ENCODE results near the gene INTS1.

DNA sequence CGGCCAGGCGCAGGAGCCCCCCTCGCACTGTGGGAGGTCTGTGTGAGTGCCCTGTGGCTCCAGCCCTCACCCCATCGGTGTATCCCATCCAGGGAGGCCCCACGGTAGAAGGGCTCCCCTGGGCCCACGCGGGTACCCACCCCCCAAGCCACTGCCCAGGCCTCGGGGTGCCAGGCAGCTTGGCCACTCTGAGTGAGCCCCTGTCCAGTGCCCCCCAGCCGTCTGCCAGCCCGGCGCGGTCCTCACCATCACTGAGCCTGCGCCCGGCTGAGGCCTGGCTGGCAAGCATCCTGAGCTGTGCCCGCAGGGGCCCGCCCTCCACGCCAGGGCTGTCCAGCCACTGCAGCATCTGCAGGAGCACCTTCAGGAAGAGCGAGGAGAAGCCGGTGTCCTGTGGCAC, 25.7 kb downstream of the INTS1 start:
- TF ChIP-seq CREB1 (IDR thresholded peaks at IDR 0.05; ENCODE audit: low read depth) = no peak
- TF ChIP-seq MEF2A (IDR thresholded peaks at IDR 0.05; ENCODE audit: insufficient read depth, low read depth, low read length) = no peak
- TF ChIP-seq, protein P1, sequence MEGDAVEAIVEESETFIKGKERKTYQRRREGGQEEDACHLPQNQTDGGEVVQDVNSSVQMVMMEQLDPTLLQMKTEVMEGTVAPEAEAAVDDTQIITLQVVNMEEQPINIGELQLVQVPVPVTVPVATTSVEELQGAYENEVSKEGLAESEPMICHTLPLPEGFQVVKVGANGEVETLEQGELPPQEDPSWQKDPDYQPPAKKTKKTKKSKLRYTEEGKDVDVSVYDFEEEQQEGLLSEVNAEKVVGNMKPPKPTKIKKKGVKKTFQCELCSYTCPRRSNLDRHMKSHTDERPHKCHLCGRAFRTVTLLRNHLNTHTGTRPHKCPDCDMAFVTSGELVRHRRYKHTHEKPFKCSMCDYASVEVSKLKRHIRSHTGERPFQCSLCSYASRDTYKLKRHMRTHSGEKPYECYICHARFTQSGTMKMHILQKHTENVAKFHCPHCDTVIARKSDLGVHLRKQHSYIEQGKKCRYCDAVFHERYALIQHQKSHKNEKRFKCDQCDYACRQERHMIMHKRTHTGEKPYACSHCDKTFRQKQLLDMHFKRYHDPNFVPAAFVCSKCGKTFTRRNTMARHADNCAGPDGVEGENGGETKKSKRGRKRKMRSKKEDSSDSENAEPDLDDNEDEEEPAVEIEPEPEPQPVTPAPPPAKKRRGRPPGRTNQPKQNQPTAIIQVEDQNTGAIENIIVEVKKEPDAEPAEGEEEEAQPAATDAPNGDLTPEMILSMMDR (IDR thresholded peaks at IDR 0.05 in 2 of 3, conservative IDR thresholded peaks at IDR 0.05 in 1 of 3; ENCODE audit: control insufficient read depth in 2 of 3, extremely low read depth in 1 of 3, insufficient read depth in 1 of 3, low read depth in 3 of 3, low read length in 3 of 3) = no peak
- no peak for TF ChIP-seq SREBF1 (IDR thresholded peaks at IDR 0.05; ENCODE audit: low read length)
- TF ChIP-seq, protein P2, sequence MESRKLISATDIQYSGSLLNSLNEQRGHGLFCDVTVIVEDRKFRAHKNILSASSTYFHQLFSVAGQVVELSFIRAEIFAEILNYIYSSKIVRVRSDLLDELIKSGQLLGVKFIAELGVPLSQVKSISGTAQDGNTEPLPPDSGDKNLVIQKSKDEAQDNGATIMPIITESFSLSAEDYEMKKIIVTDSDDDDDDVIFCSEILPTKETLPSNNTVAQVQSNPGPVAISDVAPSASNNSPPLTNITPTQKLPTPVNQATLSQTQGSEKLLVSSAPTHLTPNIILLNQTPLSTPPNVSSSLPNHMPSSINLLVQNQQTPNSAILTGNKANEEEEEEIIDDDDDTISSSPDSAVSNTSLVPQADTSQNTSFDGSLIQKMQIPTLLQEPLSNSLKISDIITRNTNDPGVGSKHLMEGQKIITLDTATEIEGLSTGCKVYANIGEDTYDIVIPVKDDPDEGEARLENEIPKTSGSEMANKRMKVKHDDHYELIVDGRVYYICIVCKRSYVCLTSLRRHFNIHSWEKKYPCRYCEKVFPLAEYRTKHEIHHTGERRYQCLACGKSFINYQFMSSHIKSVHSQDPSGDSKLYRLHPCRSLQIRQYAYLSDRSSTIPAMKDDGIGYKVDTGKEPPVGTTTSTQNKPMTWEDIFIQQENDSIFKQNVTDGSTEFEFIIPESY (IDR thresholded peaks at IDR 0.05) = no peak
- no peak for TF ChIP-seq MXI1 (IDR thresholded peaks at IDR 0.05; ENCODE audit: low read depth, low read length)
- TF ChIP-seq EZH2 (IDR thresholded peaks at IDR 0.05; ENCODE audit: borderline replicate concordance, control insufficient read depth, low read depth, low read length) = no peak
- no peak for TF ChIP-seq USF2 (IDR thresholded peaks at IDR 0.05; ENCODE audit: borderline replicate concordance, low read depth, low read length)
- TF ChIP-seq SIN3A (IDR thresholded peaks at IDR 0.05; ENCODE audit: low read depth, low read length) = no peak
- TF ChIP-seq CEBPB (IDR thresholded peaks at IDR 0.05; ENCODE audit: borderline replicate concordance in 1 of 2, low read depth in 2 of 2, low read length in 2 of 2) = no peak

Measured in GM12878 (cell line).